ENCODE data around the gene POU2AF2.
"Not testable (repeated sequence)": the region's sequence is repeated elsewhere in the genome, so short reads cannot be mapped to it uniquely, and the experiment has no call there.

The POU2AF2 gene

GRCh38 chr11:111305876-111306275, 60.4 kb downstream of the POU2AF2 start:
- DNase-seq: no peak

- no peak for DNase-seq
Observed at GRCh38 chr11:111306321-111306720, 60.8 kb downstream of the POU2AF2 start.

- DNase-seq: peak; percentile 37
Observed at GRCh38 chr11:111307472-111308108, 62.1 kb downstream of the POU2AF2 start.

- peak; percentile 95 for DNase-seq
Observed at GRCh38 chr11:111308140-111308539, 62.6 kb downstream of the POU2AF2 start.

- DNase-seq: no peak
Observed at GRCh38 chr11:111309215-111309915, 63.8 kb downstream of the POU2AF2 start.

- peak; percentile 49 for DNase-seq
Observed at GRCh38 chr11:111310088-111310487, 64.6 kb downstream of the POU2AF2 start.

GRCh38 chr11:111310723-111311122, 65.2 kb downstream of the POU2AF2 start:
- no peak for DNase-seq

GRCh38 chr11:111312076-111312475, 66.6 kb downstream of the POU2AF2 start:
- DNase-seq: no peak

GRCh38 chr11:111319296-111319695, 73.8 kb downstream of the POU2AF2 start:
- DNase-seq: no peak

GRCh38 chr11:111320199-111320598, 74.7 kb downstream of the POU2AF2 start:
- not testable (repeated sequence) for DNase-seq

- DNase-seq: no peak
Observed at GRCh38 chr11:111320728-111321568, 75.4 kb downstream of the POU2AF2 start.

- no peak for DNase-seq
Observed at GRCh38 chr11:111322534-111322933, 77.0 kb downstream of the POU2AF2 start.

- no peak for DNase-seq
Observed at GRCh38 chr11:111324277-111324720, 78.8 kb downstream of the POU2AF2 start.

GRCh38 chr11:111325259-111325658, 79.7 kb downstream of the POU2AF2 start:
- DNase-seq: no peak

- no peak for DNase-seq
Observed at GRCh38 chr11:111326824-111327223, 81.3 kb downstream of the POU2AF2 start.

GRCh38 chr11:111327908-111328624, 82.5 kb downstream of the POU2AF2 start:
- no peak for DNase-seq

- DNase-seq: no peak
Observed at GRCh38 chr11:111329306-111330204, 84.0 kb downstream of the POU2AF2 start.

- DNase-seq: no peak
Observed at GRCh38 chr11:111330234-111330893, 84.8 kb downstream of the POU2AF2 start.

- peak; percentile 24 for DNase-seq
Observed at GRCh38 chr11:111331711-111332479, 86.4 kb downstream of the POU2AF2 start.

Data from NCI-H1092 treated with DMSO at 0.1 percent for 48 hours (cell line).